Measurements from ENCODE around the gene SEZ6. TPM values are rescaled to one million over a fixed set of nuclear protein-coding genes. Genes with fewer than 3 reads are reported as not detected.
A peak's percentile ranks its signal among the peaks of the same experiment; 100 is the strongest.

The SEZ6 gene
- total and polyA plus RNA-seq, 2 donors (not counting 1 experiment from before 2014, with no cell fraction given) = not detected

GRCh38 chr17:28925912-28926365 is 79.9 kb downstream of the SEZ6 start:
- DNase-seq (ENCODE audit: low read depth in 2 of 2) = peak; percentile 80 to 93
- TF ChIP-seq CTCF (conservative IDR thresholded peaks at IDR 0.05 in 1 of 2, IDR thresholded peaks at IDR 0.05 in 1 of 2; ENCODE audit: low read depth in 1 of 2, low read length in 2 of 2) (no peak), EZH2 (IDR thresholded peaks at IDR 0.05; ENCODE audit: low read length, missing control alignments) (no peak)
- peak overlapping the region; percentile 58 for H3K27ac ChIP-seq (ENCODE audit: insufficient read depth, low read length)

GRCh38 chr17:28920201-28920600 is 85.6 kb downstream of the SEZ6 start:
- no peak for TF ChIP-seq EZH2 (IDR thresholded peaks at IDR 0.05; ENCODE audit: low read length, missing control alignments)
- no peak for TF ChIP-seq CTCF (conservative IDR thresholded peaks at IDR 0.05 in 1 of 2, IDR thresholded peaks at IDR 0.05 in 1 of 2; ENCODE audit: low read depth in 1 of 2, low read length in 2 of 2)
- H2AFZ ChIP-seq (ENCODE audit: low read length) = no peak overlapping the region
- no peak overlapping the region for H3K4me3 ChIP-seq (replicated peaks in 1 of 4; ENCODE audit: control extremely low read depth in 1 of 4, insufficient read depth in 1 of 4, low read depth in 3 of 4, low read length in 4 of 4)
- H3K27ac ChIP-seq (ENCODE audit: insufficient read depth, low read length) = no peak overlapping the region
- H3K4me2 ChIP-seq (ENCODE audit: extremely low read depth, insufficient read depth, low read length) = no peak overlapping the region
- peaks cover 27% of the 10 kb centered on the region for H3K36me3 ChIP-seq (ENCODE audit: control insufficient read depth, insufficient read depth, low read length)
- DNase-seq (ENCODE audit: low read depth in 2 of 2) = no peak
- peaks cover 10% of the 10 kb centered on the region for H3K79me2 ChIP-seq (ENCODE audit: control insufficient read depth, insufficient read depth, low read length)
- no peaks in the 10 kb centered on the region for H3K9me3 ChIP-seq (ENCODE audit: control insufficient read depth, insufficient read depth, low read depth, low read length)
- H3K9ac ChIP-seq (ENCODE audit: insufficient read depth, low read length) = no peak overlapping the region
- peaks cover 1% of the 10 kb centered on the region for H3K4me1 ChIP-seq (ENCODE audit: control insufficient read depth, extremely low read depth, insufficient read depth, low read length)
- no peaks in the 10 kb centered on the region for H4K20me1 ChIP-seq (ENCODE audit: control insufficient read depth, extremely low read depth, insufficient read depth, low read length)
- no peaks in the 10 kb centered on the region for H3K27me3 ChIP-seq (ENCODE audit: control insufficient read depth, insufficient read depth, low read length)

More at GRCh38 chr17:28925912-28926365, 79.9 kb downstream of the SEZ6 start:
- H3K4me2 ChIP-seq (ENCODE audit: extremely low read depth, insufficient read depth, low read length) = peak overlapping the region; percentile 30
- H3K9me3 ChIP-seq (ENCODE audit: control insufficient read depth, insufficient read depth, low read depth, low read length) = no peaks in the 10 kb centered on the region
- H4K20me1 ChIP-seq (ENCODE audit: control insufficient read depth, extremely low read depth, insufficient read depth, low read length) = peaks cover 3% of the 10 kb centered on the region
- H2AFZ ChIP-seq (ENCODE audit: low read length) = no peak overlapping the region
- H3K9ac ChIP-seq (ENCODE audit: insufficient read depth, low read length) = no peak overlapping the region
- peaks cover 40% of the 10 kb centered on the region for H3K79me2 ChIP-seq (ENCODE audit: control insufficient read depth, insufficient read depth, low read length)
- H3K4me1 ChIP-seq (ENCODE audit: control insufficient read depth, extremely low read depth, insufficient read depth, low read length) = peaks cover 13% of the 10 kb centered on the region
- no peak overlapping the region for H3K4me3 ChIP-seq (replicated peaks in 1 of 4; ENCODE audit: control extremely low read depth in 1 of 4, insufficient read depth in 1 of 4, low read depth in 3 of 4, low read length in 4 of 4)
- H3K27me3 ChIP-seq (ENCODE audit: control insufficient read depth, insufficient read depth, low read length) = no peaks in the 10 kb centered on the region
- H3K36me3 ChIP-seq (ENCODE audit: control insufficient read depth, insufficient read depth, low read length) = peaks cover 7% of the 10 kb centered on the region

DNA sequence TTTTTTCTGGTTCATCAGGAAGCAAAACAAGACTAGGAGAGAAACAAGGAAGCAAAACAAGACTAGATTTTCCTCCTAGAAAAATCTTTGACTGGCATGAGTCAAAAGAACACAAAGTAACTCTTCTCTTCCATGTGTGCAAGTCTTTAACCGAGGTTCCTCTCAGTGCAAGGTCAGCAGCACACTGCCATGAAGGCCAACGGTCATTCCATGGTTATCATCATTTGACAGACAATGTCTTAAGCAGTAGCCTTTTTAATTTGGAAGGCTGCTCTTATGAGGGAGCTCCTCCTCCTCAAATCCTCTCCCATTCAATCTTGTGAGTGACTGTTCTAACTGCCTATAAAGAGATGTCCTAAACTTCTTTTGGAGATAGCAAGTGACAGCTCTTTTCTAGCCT is 87.5 kb downstream of the SEZ6 start:
- H3K27me3 ChIP-seq (ENCODE audit: control insufficient read depth, insufficient read depth, low read length) = no peaks in the 10 kb centered on the region
- H3K27ac ChIP-seq (ENCODE audit: insufficient read depth, low read length) = no peak overlapping the region
- H2AFZ ChIP-seq (ENCODE audit: low read length) = no peak overlapping the region
- H3K4me2 ChIP-seq (ENCODE audit: extremely low read depth, insufficient read depth, low read length) = no peak overlapping the region
- no peaks in the 10 kb centered on the region for H4K20me1 ChIP-seq (ENCODE audit: control insufficient read depth, extremely low read depth, insufficient read depth, low read length)
- no peak for DNase-seq (ENCODE audit: low read depth in 2 of 2)
- peaks cover 30% of the 10 kb centered on the region for H3K36me3 ChIP-seq (ENCODE audit: control insufficient read depth, insufficient read depth, low read length)
- no peak for TF ChIP-seq CTCF (conservative IDR thresholded peaks at IDR 0.05 in 1 of 2, IDR thresholded peaks at IDR 0.05 in 1 of 2; ENCODE audit: low read depth in 1 of 2, low read length in 2 of 2)
- no peak for TF ChIP-seq EZH2 (IDR thresholded peaks at IDR 0.05; ENCODE audit: low read length, missing control alignments)
- no peak overlapping the region for H3K4me3 ChIP-seq (replicated peaks in 1 of 4; ENCODE audit: control extremely low read depth in 1 of 4, insufficient read depth in 1 of 4, low read depth in 3 of 4, low read length in 4 of 4)
- H3K9ac ChIP-seq (ENCODE audit: insufficient read depth, low read length) = no peak overlapping the region
- peaks cover 2% of the 10 kb centered on the region for H3K79me2 ChIP-seq (ENCODE audit: control insufficient read depth, insufficient read depth, low read length)
- no peaks in the 10 kb centered on the region for H3K9me3 ChIP-seq (ENCODE audit: control insufficient read depth, insufficient read depth, low read depth, low read length)
- no peaks in the 10 kb centered on the region for H3K4me1 ChIP-seq (ENCODE audit: control insufficient read depth, extremely low read depth, insufficient read depth, low read length)
